EH (cell line): ENCODE measurements around the gene HSPH1.

Source experiments
- DNase-seq: peaks from one replicate; pipeline ENCODE4 v3.0.0-alpha.2; 2015; ENCODE audit warnings: low read depth

The HSPH1 gene

GRCh38 chr13:31161557-31162150 is at the start of gene HSPH1:
Gene HSPH1, minus strand, starts transcription at chr13:31161904. Its CDS starts 322 bp downstream, at chr13:31161582.
- DNase-seq = peak; percentile 99

- DNase-seq = no peak
These were observed 48.1 kb upstream of the HSPH1 start for GRCh38 chr13:31209841-31210210.

- peak; percentile 65 for DNase-seq
These were observed 47.6 kb upstream of the HSPH1 start for GRCh38 chr13:31209172-31209840.

- no peak for DNase-seq
These were observed 46.9 kb upstream of the HSPH1 start for GRCh38 chr13:31208559-31209122.

GRCh38 chr13:31207661-31208552 is 46.2 kb upstream of the HSPH1 start:
- peak; percentile 71 for DNase-seq

- DNase-seq = peak; percentile 79
These were observed 42.9 kb upstream of the HSPH1 start for GRCh38 chr13:31204592-31204991.

- peak; percentile 64 for DNase-seq
These were observed 39.8 kb upstream of the HSPH1 start for GRCh38 chr13:31201341-31202031.

GRCh38 chr13:31200637-31200971 is 38.9 kb upstream of the HSPH1 start:
- peak; percentile 51 for DNase-seq

GRCh38 chr13:31199849-31200636 is 38.3 kb upstream of the HSPH1 start, which contains the start of gene B3GLCT:
Gene B3GLCT, plus strand, starts transcription at chr13:31199975. Its CDS starts 110 bp downstream, at chr13:31200085.
- peak; percentile 79 for DNase-seq

- DNase-seq = no peak
These were observed 37.8 kb upstream of the HSPH1 start for GRCh38 chr13:31199527-31199848.

GRCh38 chr13:31198519-31198918 is 36.8 kb upstream of the HSPH1 start:
- DNase-seq = no peak

GRCh38 chr13:31196992-31197391 is 35.3 kb upstream of the HSPH1 start:
- no peak for DNase-seq

- no peak for DNase-seq
These were observed 33.9 kb upstream of the HSPH1 start for GRCh38 chr13:31195616-31196015.

GRCh38 chr13:31192306-31192705 is 30.6 kb upstream of the HSPH1 start:
- no peak for DNase-seq

GRCh38 chr13:31191748-31192147 is 30.0 kb upstream of the HSPH1 start:
- no peak for DNase-seq

GRCh38 chr13:31184981-31185645 is 23.4 kb upstream of the HSPH1 start:
- no peak for DNase-seq

- DNase-seq = no peak
These were observed 22.7 kb upstream of the HSPH1 start for GRCh38 chr13:31184451-31184850.

GRCh38 chr13:31182987-31183386 is 21.3 kb upstream of the HSPH1 start:
- DNase-seq = no peak

- DNase-seq = no peak
These were observed 18.1 kb upstream of the HSPH1 start for GRCh38 chr13:31179754-31180153.

- no peak for DNase-seq
These were observed 17.5 kb upstream of the HSPH1 start for GRCh38 chr13:31179241-31179640.
